GM21619 (cell line): ENCODE measurements around the gene TMEM143.
"Not testable (repeated sequence)": the region's sequence is repeated elsewhere in the genome, so short reads cannot be mapped to it uniquely, and the experiment has no call there.

Experiments
- ATAC-seq: cut with Tn5 transposase; IDR thresholded peaks from one replicate; pipeline ENCODE4 v1.9.1; 2021; ENCODE audit not compliant: unreplicated experiment

TMEM143 gene

GRCh38 chr19:48297975-48298374 is 65.8 kb downstream of the TMEM143 start:
- ATAC-seq = no peak

- ATAC-seq = no peak
Measured at GRCh38 chr19:48296963-48297734, 66.6 kb downstream of the TMEM143 start.

- no peak for ATAC-seq
Measured at GRCh38 chr19:48295458-48295857, 68.3 kb downstream of the TMEM143 start.

- ATAC-seq = no peak
Measured at GRCh38 chr19:48292798-48293197, 70.9 kb downstream of the TMEM143 start.

GRCh38 chr19:48291489-48291815 is 72.3 kb downstream of the TMEM143 start:
- not testable (repeated sequence) for ATAC-seq

- ATAC-seq = no peak
Measured at GRCh38 chr19:48290771-48291488, 72.8 kb downstream of the TMEM143 start.

- ATAC-seq = no peak
Measured at GRCh38 chr19:48290401-48290770, 73.4 kb downstream of the TMEM143 start.

GRCh38 chr19:48287748-48288147 is 76.0 kb downstream of the TMEM143 start:
- no peak for ATAC-seq

- no peak for ATAC-seq
Measured at GRCh38 chr19:48284896-48285295, 78.8 kb downstream of the TMEM143 start.

- no peak for ATAC-seq
Measured at GRCh38 chr19:48283908-48284307, 79.8 kb downstream of the TMEM143 start.
